ENCODE data around the gene CLIC5.

Gene CLIC5

DNA sequence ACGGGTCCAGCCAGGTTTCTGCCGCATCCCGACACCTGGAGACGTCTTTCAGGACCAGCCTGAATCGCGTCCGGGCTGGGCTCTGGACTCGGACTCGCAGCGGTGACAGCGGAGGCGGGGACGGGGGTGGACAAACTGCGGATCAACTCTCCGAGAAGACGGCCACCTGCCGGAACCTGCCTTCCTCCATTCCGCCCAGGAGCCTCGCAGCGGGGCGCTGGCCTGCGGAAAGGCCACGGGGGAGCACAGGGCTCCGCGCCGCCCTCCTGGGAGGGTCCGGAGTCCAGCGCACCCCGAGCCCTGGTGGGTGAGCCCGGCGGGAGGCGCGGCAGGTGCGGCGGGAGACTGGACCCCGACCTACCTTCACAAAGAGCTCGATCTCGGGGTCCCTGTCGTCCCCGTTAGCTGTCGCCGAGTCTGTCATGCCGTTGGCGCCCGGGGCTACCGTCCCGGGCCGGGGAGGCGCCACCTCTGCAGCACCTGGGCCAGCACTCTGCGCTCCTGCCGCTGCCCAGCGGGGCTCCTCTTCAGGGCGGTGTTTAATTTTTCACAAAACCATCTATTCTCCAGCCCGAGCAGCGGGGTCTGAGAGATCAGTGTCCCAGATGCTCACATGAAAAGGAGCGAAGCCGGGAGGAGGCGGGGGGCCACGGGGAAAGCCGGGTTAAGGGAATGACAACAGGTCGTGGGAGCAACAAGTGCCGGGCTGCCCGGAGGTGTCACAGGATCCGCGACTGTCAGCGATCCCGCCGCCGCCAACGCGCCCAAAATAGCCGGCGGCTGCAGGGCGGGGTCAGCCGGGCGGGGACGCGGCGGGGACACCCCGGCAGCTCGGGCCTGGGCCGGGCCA lies at the start of gene CLIC5:
Gene CLIC5, minus strand, starts transcription at position 742 of the 850 bp plus-strand sequence. Its CDS starts 318 bp downstream, at position 424.
- Mint-ChIP-seq H3K4me1 (peaks cover 24% of the 10 kb centered on the region), H3K27ac (no peak within 1 kb of the TSS), H3K4me3 (peak within 1 kb of the TSS; percentile 83), H3K9me3 (peaks cover 17% of the 10 kb centered on the region), H3K27me3 (ENCODE audit: low read depth, poor library complexity) (peaks cover 70% of the 10 kb centered on the region), H3K36me3 (ENCODE audit: low read depth) (no peaks in the 10 kb centered on the region)
- no peak for TF ChIP-seq CTCF (IDR thresholded peaks at IDR 0.05)
- DNase-seq: peak; percentile 65

GRCh38 chr6:46062991-46063390 lies 47.3 kb upstream of the CLIC5 start:
- Mint-ChIP-seq H3K27me3 (ENCODE audit: low read depth, poor library complexity) (no peaks in the 10 kb centered on the region), H3K4me1 (peaks cover 10% of the 10 kb centered on the region), H3K36me3 (ENCODE audit: low read depth) (no peaks in the 10 kb centered on the region), H3K4me3 (no peak overlapping the region), H3K9me3 (peaks cover 2% of the 10 kb centered on the region), H3K27ac (no peak overlapping the region)
- TF ChIP-seq CTCF (IDR thresholded peaks at IDR 0.05): no peak
- DNase-seq: no peak

GRCh38 chr6:46062312-46062711 lies 46.7 kb upstream of the CLIC5 start:
- H3K9me3 Mint-ChIP-seq: peaks cover 9% of the 10 kb centered on the region
- peaks cover 10% of the 10 kb centered on the region for H3K4me1 Mint-ChIP-seq
- H3K4me3 Mint-ChIP-seq: no peak overlapping the region
- H3K27ac Mint-ChIP-seq: no peak overlapping the region
- DNase-seq: no peak
- TF ChIP-seq CTCF (IDR thresholded peaks at IDR 0.05): no peak
- H3K36me3 Mint-ChIP-seq (ENCODE audit: low read depth): no peaks in the 10 kb centered on the region
- no peaks in the 10 kb centered on the region for H3K27me3 Mint-ChIP-seq (ENCODE audit: low read depth, poor library complexity)

- H3K36me3 Mint-ChIP-seq (ENCODE audit: low read depth): no peaks in the 10 kb centered on the region
- no peak overlapping the region for H3K4me3 Mint-ChIP-seq
- H3K4me1 Mint-ChIP-seq: peaks cover 10% of the 10 kb centered on the region
- H3K27me3 Mint-ChIP-seq (ENCODE audit: low read depth, poor library complexity): no peaks in the 10 kb centered on the region
- no peak overlapping the region for H3K27ac Mint-ChIP-seq
- TF ChIP-seq CTCF (IDR thresholded peaks at IDR 0.05): no peak
- no peak for DNase-seq
- H3K9me3 Mint-ChIP-seq: peaks cover 17% of the 10 kb centered on the region
These were observed 45.8 kb upstream of the CLIC5 start for GRCh38 chr6:46061497-46061896.

GRCh38 chr6:46059608-46060007 lies 43.9 kb upstream of the CLIC5 start:
- Mint-ChIP-seq H3K27me3 (ENCODE audit: low read depth, poor library complexity) (no peaks in the 10 kb centered on the region), H3K4me1 (peaks cover 10% of the 10 kb centered on the region), H3K36me3 (ENCODE audit: low read depth) (no peaks in the 10 kb centered on the region), H3K27ac (no peak overlapping the region), H3K4me3 (no peak overlapping the region), H3K9me3 (peaks cover 24% of the 10 kb centered on the region)
- DNase-seq: no peak
- no peak for TF ChIP-seq CTCF (IDR thresholded peaks at IDR 0.05)

GRCh38 chr6:46058951-46059350 lies 43.3 kb upstream of the CLIC5 start:
- no peaks in the 10 kb centered on the region for H3K36me3 Mint-ChIP-seq (ENCODE audit: low read depth)
- no peak overlapping the region for H3K27ac Mint-ChIP-seq
- DNase-seq: no peak
- TF ChIP-seq CTCF (IDR thresholded peaks at IDR 0.05): no peak
- peaks cover 24% of the 10 kb centered on the region for H3K9me3 Mint-ChIP-seq
- no peaks in the 10 kb centered on the region for H3K27me3 Mint-ChIP-seq (ENCODE audit: low read depth, poor library complexity)
- peaks cover 17% of the 10 kb centered on the region for H3K4me1 Mint-ChIP-seq
- no peak overlapping the region for H3K4me3 Mint-ChIP-seq
